H1 (cell line): ENCODE results near the gene KRTAP4-7. TPM values are rescaled to one million over a fixed set of nuclear protein-coding genes. Genes with fewer than 3 reads are reported as not detected.

ENCODE experiments used
- CTCF ChIA-PET: fragments of 300-600 bp; sonication (Branson Sonifier 250); formaldehyde crosslinking; loops from one replicate; lab custom pipeline; 2021; ENCODE audit not compliant: partially characterized antibody; lab: Charles Lee
- POLR2A ChIA-PET: fragments of 300-600 bp; sonication (Branson Sonifier 250); formaldehyde crosslinking; loops from one replicate; lab custom pipeline; 2021; ENCODE audit warnings: inconsistent platforms; ENCODE audit not compliant: partially characterized antibody; lab: Charles Lee
- DNase-seq, 2 experiments: peaks; one replicate each; pipeline versions ENCODE4 v3.0.0 to v3.0.0-alpha.2; 2010 to 2022; ENCODE audit warnings: low spot score in 2 of 2, low read depth in 1 of 2, mixed read lengths in 1 of 2
- FAIRE-seq: peaks from 2 replicates; lab custom pipeline; 2011; peaks lifted over from hg19 to GRCh38; lab: Jason Lieb, UNC
- H2AFZ ChIP-seq: 2 replicates; pipeline ENCODE4 v1.8.1; 2012; ENCODE audit warnings: low read length, inconsistent platforms
- H2AK5ac ChIP-seq: 2 replicates; pipeline ENCODE4 v1.6.1; 2013; ENCODE audit warnings: low read depth, low read length
- H2BK120ac ChIP-seq: replicated peaks from 2 replicates; pipeline ENCODE3; 2013; ENCODE audit warnings: low read depth, low read length, inconsistent platforms
- H2BK12ac ChIP-seq: 2 replicates; pipeline ENCODE4 v1.6.1; 2013; ENCODE audit warnings: low read depth, low read length
- H2BK15ac ChIP-seq: 2 replicates; pipeline ENCODE4 v1.6.1; 2013; ENCODE audit warnings: low read length
- H2BK20ac ChIP-seq: 2 replicates; pipeline ENCODE4 v1.6.1; 2013; ENCODE audit warnings: low read length
- H2BK5ac ChIP-seq: 2 replicates; pipeline ENCODE4 v1.6.1; 2013; ENCODE audit warnings: low read depth, low read length
- H3K14ac ChIP-seq: 2 replicates; pipeline ENCODE4 v1.6.1; 2013; ENCODE audit warnings: inconsistent platforms; ENCODE audit not compliant: insufficient read length
- H3K18ac ChIP-seq: 2 replicates; pipeline ENCODE4 v1.6.1; 2013; ENCODE audit warnings: low read length; ENCODE audit errors: extremely low read depth
- H3K23ac ChIP-seq: 2 replicates; pipeline ENCODE4 v1.6.1; 2013; ENCODE audit warnings: inconsistent platforms; ENCODE audit not compliant: insufficient read length
- H3K23me2 ChIP-seq: 2 replicates; pipeline ENCODE4 v1.6.1; 2013; ENCODE audit warnings: low read depth, low read length
- H3K27ac ChIP-seq: 2 replicates; pipeline ENCODE4 v1.6.1; 2011; ENCODE audit warnings: low read depth, low read length, inconsistent platforms
- H3K27me3 ChIP-seq, 4 experiments: replicated peaks in 1 of 4; 1 replicate in 1 of 4; 2 replicates in 3 of 4; pipeline versions ENCODE4 v1.6.1 to v1.8.1; 2011 to 2013; ENCODE audit warnings: low read length in 3 of 4, mild to moderate bottlenecking in 3 of 4, inconsistent platforms in 2 of 4, mixed read lengths in 2 of 4, moderate library complexity in 1 of 4; ENCODE audit not compliant: control insufficient read depth in 3 of 4, insufficient read depth in 3 of 4; ENCODE audit errors: extremely low read depth in 1 of 4
- H3K36me3 ChIP-seq, 4 experiments: 2 replicates each; pipeline versions ENCODE4 v1.6.1 to v1.8.1; 2011 to 2013; ENCODE audit warnings: mild to moderate bottlenecking in 4 of 4, low read length in 3 of 4, moderate library complexity in 2 of 4, control low read depth in 1 of 4, inconsistent platforms in 1 of 4; ENCODE audit not compliant: insufficient read depth in 4 of 4, control insufficient read depth in 2 of 4
- H3K4ac ChIP-seq: replicated peaks from 2 replicates; pipeline ENCODE3; 2013; ENCODE audit warnings: low read length, low read depth, mixed read lengths, inconsistent platforms; ENCODE audit not compliant: insufficient read length
- H3K4me1 ChIP-seq, 4 experiments: replicated peaks in 1 of 4; 1 replicate in 1 of 4; 2 replicates in 3 of 4; pipeline versions ENCODE4 v1.6.1 to v1.8.1; 2011 to 2013; ENCODE audit warnings: low read length in 3 of 4, inconsistent platforms in 2 of 4, mixed read lengths in 1 of 4; ENCODE audit not compliant: insufficient read depth in 4 of 4, control insufficient read depth in 3 of 4
- H3K4me2 ChIP-seq, 2 experiments: 2 replicates each; pipeline versions ENCODE4 v1.6.1 to v1.8.1; 2011 to 2013; ENCODE audit warnings: low read depth in 2 of 2, low read length in 2 of 2, control low read depth in 1 of 2, inconsistent platforms in 1 of 2, mild to moderate bottlenecking in 1 of 2; ENCODE audit not compliant: insufficient read depth in 1 of 2
- H3K4me3 ChIP-seq, 4 experiments: fragments of 200-600, 300-600 bp in 1 of 4; sonication (generic), shearing (Covaris generic), sonication (Bioruptor Twin) in 1 of 4; 2 replicates each; pipeline versions ENCODE4 v1.5.1 to v1.8.1; 2011 to 2016; ENCODE audit warnings: low read length in 4 of 4, low read depth in 3 of 4, control low read depth in 2 of 4, inconsistent platforms in 2 of 4, mild to moderate bottlenecking in 2 of 4, mixed read lengths in 1 of 4, moderate library complexity in 1 of 4; ENCODE audit not compliant: insufficient read depth in 2 of 4; ENCODE audit errors: extremely low read depth in 1 of 4
- H3K56ac ChIP-seq: replicated peaks from 2 replicates; pipeline ENCODE3; 2013; ENCODE audit warnings: low read depth, mild to moderate bottlenecking, mixed read lengths, low read length, inconsistent platforms; ENCODE audit not compliant: insufficient read length
- H3K79me1 ChIP-seq: 2 replicates; pipeline ENCODE4 v1.6.1; 2013; ENCODE audit warnings: low read depth, low read length, control low read depth
- H3K79me2 ChIP-seq, 2 experiments: 2 replicates each; pipeline versions ENCODE4 v1.6.1 to v1.8.1; 2012 to 2013; ENCODE audit warnings: low read length in 2 of 2, mild to moderate bottlenecking in 2 of 2, inconsistent platforms in 1 of 2; ENCODE audit not compliant: insufficient read depth in 2 of 2, control insufficient read depth in 1 of 2
- H3K9ac ChIP-seq, 4 experiments: replicated peaks in 1 of 4; 1 replicate in 1 of 4; 2 replicates in 3 of 4; pipeline versions ENCODE4 v1.6.1 to v1.8.1; 2011 to 2013; ENCODE audit warnings: low read depth in 3 of 4, low read length in 3 of 4, control low read depth in 2 of 4, mild to moderate bottlenecking in 2 of 4, moderate library complexity in 2 of 4, inconsistent platforms in 1 of 4; ENCODE audit errors: extremely low read depth in 1 of 4
- H3K9me3 ChIP-seq, 2 experiments: 2 replicates each; pipeline versions ENCODE4 v1.6.1 to v1.8.1; 2012 to 2013; ENCODE audit warnings: mild to moderate bottlenecking in 2 of 2, moderate library complexity in 2 of 2, control low read depth in 1 of 2, inconsistent platforms in 1 of 2, low read depth in 1 of 2, low read length in 1 of 2, mixed read lengths in 1 of 2; ENCODE audit not compliant: insufficient read depth in 2 of 2
- H4K20me1 ChIP-seq, 2 experiments: replicated peaks in 1 of 2; 2 replicates each; pipeline versions ENCODE3 to v1.8.1; 2011 to 2013; ENCODE audit warnings: inconsistent platforms in 2 of 2, low read length in 2 of 2, mild to moderate bottlenecking in 1 of 2; ENCODE audit not compliant: insufficient read depth in 2 of 2, control insufficient read depth in 1 of 2
- H4K5ac ChIP-seq: 2 replicates; pipeline ENCODE4 v1.6.1; 2013; ENCODE audit warnings: low read length, low read depth, mixed read lengths, inconsistent platforms; ENCODE audit not compliant: insufficient read length
- H4K8ac ChIP-seq: 2 replicates; pipeline ENCODE4 v1.8.0; 2013; ENCODE audit warnings: mild to moderate bottlenecking, moderate library complexity, low read length, inconsistent platforms; ENCODE audit not compliant: insufficient read depth; ENCODE audit errors: extremely low read depth
- H4K91ac ChIP-seq: replicated peaks from 2 replicates; pipeline ENCODE3; 2013; ENCODE audit warnings: low read length, mixed read lengths, inconsistent platforms; ENCODE audit not compliant: insufficient read length
- ASH2L ChIP-seq: fragments of 200-600, 300-600 bp; sonication (generic); IDR thresholded peaks from one replicate; pipeline ENCODE4 v1.7.1; 2017; ENCODE audit warnings: low read length
- CBX5 ChIP-seq: fragments of 300-800, 300-1000 bp; sonication (generic); IDR thresholded peaks from 2 replicates; pipeline ENCODE4 v1.7.1; 2016; ENCODE audit warnings: antibody characterized with exemption, low read length, low read depth
- CTBP2 ChIP-seq: IDR thresholded peaks from 2 replicates; pipeline ENCODE4 v1.7.0; 2011; ENCODE audit warnings: borderline replicate concordance, mild to moderate bottlenecking, moderate library complexity, mixed read lengths, low read length; ENCODE audit not compliant: insufficient read depth, insufficient read length
- FOSL1 ChIP-seq: IDR thresholded peaks from 2 replicates; pipeline ENCODE4 v1.6.1; 2011; ENCODE audit warnings: mild to moderate bottlenecking, low read depth, low read length, moderate library complexity; ENCODE audit not compliant: insufficient read depth
- GABPA ChIP-seq: IDR thresholded peaks from 2 replicates; pipeline ENCODE4 v1.6.1; 2011; ENCODE audit warnings: mild to moderate bottlenecking, low read length, moderate library complexity, borderline replicate concordance; ENCODE audit not compliant: insufficient read depth
- JUND ChIP-seq: IDR thresholded peaks from 2 replicates; pipeline ENCODE4 v1.6.1; 2011; ENCODE audit warnings: mild to moderate bottlenecking, improper control_type of control experiment, low read length
- KDM5A ChIP-seq: fragments of 200-600 bp; IDR thresholded peaks from 2 replicates; pipeline ENCODE4 v1.7.1; 2012; ENCODE audit warnings: mild to moderate bottlenecking, low read length, inconsistent platforms, mixed read lengths
- NRF1 ChIP-seq: IDR thresholded peaks from 2 replicates; pipeline ENCODE4 v1.6.1; 2011; ENCODE audit warnings: mild to moderate bottlenecking, low read depth, low read length, improper control_type of control experiment
- POU5F1 ChIP-seq: IDR thresholded peaks from 2 replicates; pipeline ENCODE4 v1.6.1; 2011; ENCODE audit warnings: low read depth, mild to moderate bottlenecking, low read length, moderate library complexity
- RBBP5 ChIP-seq: IDR thresholded peaks from 2 replicates; pipeline ENCODE4 v1.7.1; 2012; ENCODE audit warnings: low read depth, mild to moderate bottlenecking, inconsistent platforms, low read length, moderate library complexity, borderline replicate concordance
- RXRA ChIP-seq: IDR thresholded peaks from 2 replicates; pipeline ENCODE4 v1.6.1; 2011; ENCODE audit warnings: low read depth, mild to moderate bottlenecking, low read length, moderate library complexity; ENCODE audit not compliant: insufficient read depth
- SIRT6 ChIP-seq: IDR thresholded peaks from one replicate; pipeline ENCODE4 v1.7.1; 2012; ENCODE audit warnings: low read length, inconsistent platforms
- SUZ12 ChIP-seq: fragments of 200-600 bp; sonication (generic); IDR thresholded peaks from 2 replicates; pipeline ENCODE4 v1.6.1; 2012; ENCODE audit warnings: mild to moderate bottlenecking, inconsistent platforms, low read length, moderate library complexity, mixed read lengths
- TAF7 ChIP-seq: optimal IDR thresholded peaks from 2 replicates; pipeline ENCODE3; 2011; ENCODE audit warnings: low read depth, mild to moderate bottlenecking, inconsistent platforms, low read length, moderate library complexity, borderline replicate concordance
- TBP ChIP-seq: IDR thresholded peaks from 2 replicates; pipeline ENCODE4 v1.6.1; 2011; ENCODE audit warnings: low read depth, low read length, improper control_type of control experiment
- WGBS, 2 experiments: shearing (Covaris generic) in 1 of 2; methylation state at CpG; one replicate each; pipeline versions ENCODE4 v1.1.6 to v1.1.7; 2013 to 2015; ENCODE audit warnings: low lambda C conversion rate in 2 of 2, mixed read lengths in 2 of 2, inconsistent platforms in 1 of 2, low coverage in 1 of 2, missing lambda C conversion rate in 1 of 2; ENCODE audit not compliant: insufficient replicate concordance in 2 of 2, insufficient coverage in 1 of 2, insufficient read length in 1 of 2; ENCODE audit errors: extremely low coverage in 1 of 2, missing lambda C conversion rate in 1 of 2; 5-methylcytosine and 5-hydroxymethylcytosine counted together
- polyA plus RNA-seq, 7 experiments: library from polyadenylated mRNA; depleted of rRNA in 3 of 7; stranded (reverse) in 5 of 7; unstranded in 2 of 7; fragments of >200 nt in 5 of 7; fragments of 200-250 nt in 2 of 7; gene quantifications; 1 replicate in 5 of 7; 2 replicates in 1 of 7; 4 replicates in 1 of 7; pipeline versions ENCODE4 v1.2.1 to v1.2.3, GENCODE V29; 2011 to 2013; ENCODE audit warnings: missing spikeins in 2 of 7, mixed read lengths in 2 of 7
- total RNA-seq: library from RNA; stranded (reverse); fragmentation: NEBNext Ultra II Directional; extraction: Animal tissue kit (Norgen Biotek cat#: 25700); gene quantifications from 2 replicates; pipeline ENCODE4 v1.2.1, GENCODE V29; 2021

The KRTAP4-7 gene
- total and polyA plus RNA-seq, 2 of the 8 experiments (the other 6 are each of a cell fraction or from before 2014, with no cell fraction given) = not detected

DNA sequence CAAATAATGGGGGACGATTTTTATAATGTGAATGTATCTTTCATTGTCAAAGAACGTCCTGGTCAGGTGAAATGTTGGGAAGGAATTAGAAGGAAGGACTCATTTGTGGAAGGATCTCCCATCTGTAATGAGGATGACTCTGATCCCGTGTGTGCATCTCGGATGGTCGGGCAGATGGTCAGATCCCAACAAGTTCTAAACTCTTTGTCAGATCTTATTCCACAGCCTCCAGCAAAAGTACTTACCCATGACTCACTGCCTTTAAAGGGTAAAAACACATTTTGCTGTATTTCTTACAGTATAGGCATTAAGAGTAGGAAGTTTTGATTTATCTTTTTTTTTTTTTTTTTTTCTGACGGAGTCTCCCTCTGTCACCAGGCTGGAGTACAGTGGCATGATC lies 14.5 kb downstream of the KRTAP4-7 start:
- H2BK20ac ChIP-seq = no peak overlapping the region
- no peak overlapping the region for H4K91ac ChIP-seq
- peaks cover 0 to 4% (median 0%) of the 10 kb centered on the region in 4 experiments; a peak in 2 of 7 replicates for H3K4me1 ChIP-seq
- ChIA-PET POLR2A (no interaction called here), CTCF (no interaction called here)
- no peak overlapping the region for H4K5ac ChIP-seq
- no peak for DNase-seq
- H3K56ac ChIP-seq = no peak overlapping the region
- no peak for FAIRE-seq
- H3K4ac ChIP-seq = no peak overlapping the region
- no peak overlapping the region for H3K27ac ChIP-seq
- H3K23ac ChIP-seq = no peak overlapping the region
- no peak overlapping the region for H3K4me3 ChIP-seq
- no peak overlapping the region for H2AFZ ChIP-seq
- no peaks in the 10 kb centered on the region for H3K79me2 ChIP-seq
- H3K23me2 ChIP-seq = no peaks in the 10 kb centered on the region
- no peak overlapping the region for H3K18ac ChIP-seq
- no peak overlapping the region for H4K8ac ChIP-seq
- H4K20me1 ChIP-seq = no peaks in the 10 kb centered on the region
- H3K27me3 ChIP-seq = no peaks in the 10 kb centered on the region
- H3K14ac ChIP-seq = no peak overlapping the region
- no peaks in the 10 kb centered on the region for H3K79me1 ChIP-seq
- no peaks in the 10 kb centered on the region for H3K36me3 ChIP-seq
- H2BK15ac ChIP-seq = no peak overlapping the region
- H3K4me2 ChIP-seq = no peak overlapping the region
- 95% methylated on average over 5 of the region's 6 CpGs; no CpG with 5 or more reads in 1 of the 2 experiments for WGBS, 2 experiments
- no peak overlapping the region for H2BK12ac ChIP-seq
- H3K9me3 ChIP-seq = 0 out of 4 replicates have a peak, but pooled peaks cover 3% of the 10 kb centered on the region in 2 experiments
- H2AK5ac ChIP-seq = no peak overlapping the region
- no peak overlapping the region for H2BK120ac ChIP-seq
- no peak overlapping the region for H3K9ac ChIP-seq
- no peak overlapping the region for H2BK5ac ChIP-seq
- TF ChIP-seq CTBP2 (no peak), POU5F1 (no peak), JUND (no peak), SUZ12 (no peak), TBP (no peak), RXRA (no peak), ASH2L (no peak), GABPA (no peak), SIRT6 (no peak), TAF7 (no peak), FOSL1 (no peak), CBX5 (no peak), RBBP5 (no peak), NRF1 (no peak), KDM5A (no peak)
